Mammary epithelial cell (primary cell): ENCODE results near the gene HOXC13.

Source experiments
- CTCF ChIP-seq, 2 donors: IDR thresholded peaks in 1 of 2; conservative IDR thresholded peaks in 1 of 2; 2 replicates each; pipeline ENCODE4 v1.5.1; 2011 to 2012; ENCODE audit warnings: inconsistent platforms in 2 of 2, low read length in 2 of 2, mild to moderate bottlenecking in 2 of 2, control low read depth in 1 of 2, low read depth in 1 of 2; ENCODE audit not compliant: insufficient read depth in 1 of 2; ENCODE audit errors: extremely low read depth in 1 of 2
- EZH2 ChIP-seq: IDR thresholded peaks from 2 replicates; pipeline ENCODE4 v1.6.1; 2012; ENCODE audit warnings: low read length, inconsistent platforms, borderline replicate concordance

- TF ChIP-seq CTCF (conservative IDR thresholded peaks at IDR 0.05 in 1 of 2, IDR thresholded peaks at IDR 0.05 in 1 of 2; ENCODE audit: extremely low read depth in 1 of 2, insufficient read depth in 1 of 2, low read depth in 1 of 2, low read length in 2 of 2) (no peak), EZH2 (no peak)
Measured at GRCh38 chr12:53941187-53941586, 2.6 kb downstream of the HOXC13 start.
